Tibial nerve (tissue), 4 donors: Measurements from ENCODE around the gene NCOA3.

Experiments
- EP300 ChIP-seq, 2 donors: sonication (generic); formaldehyde crosslinking; IDR thresholded peaks; one replicate each; pipeline ENCODE4 v1.6.1; 2017; ENCODE audit warnings: antibody characterized with exemption in 2 of 2, mild to moderate bottlenecking in 1 of 2
- POLR2A ChIP-seq, 2 donors: fragments of 450-650 bp; IDR thresholded peaks; one replicate each; pipeline ENCODE4 v1.6.1; 2017; ENCODE audit warnings: antibody characterized with exemption in 2 of 2, mild to moderate bottlenecking in 2 of 2, moderate library complexity in 2 of 2
- TF ChIP-seq, protein P1 (sequence below), 5 experiments: fragments of 200-600 bp in 3 of 5; fragments of 450-650 bp in 2 of 5; sonication (generic) in 3 of 5; IDR thresholded peaks; one replicate each; pipeline ENCODE4 v1.5.1; 2016 to 2019; ENCODE audit warnings: antibody characterized with exemption in 5 of 5, mild to moderate bottlenecking in 3 of 5, moderate library complexity in 2 of 5

DNA sequence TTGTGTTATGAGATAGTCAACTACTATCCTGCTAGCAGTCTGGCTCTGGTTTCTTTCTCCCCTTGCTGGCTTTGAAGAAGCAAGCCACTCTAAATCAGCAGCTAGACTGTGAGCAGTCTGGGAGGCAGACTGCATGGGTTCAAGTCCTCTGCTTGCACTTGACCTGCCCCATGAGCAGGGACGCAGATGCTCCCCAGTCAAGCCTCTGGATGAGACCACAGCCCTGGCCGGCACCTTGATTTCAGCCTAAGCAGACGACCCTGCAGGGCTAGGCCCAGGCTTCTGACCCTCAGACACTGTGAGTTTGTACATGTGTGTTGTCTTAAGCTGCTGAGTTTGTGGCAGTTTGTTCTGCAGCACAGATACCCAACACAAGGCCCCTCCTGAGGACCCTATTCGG is 177.8 kb downstream of the NCOA3 start:
- no peak for TF ChIP-seq POLR2A (IDR thresholded peaks at IDR 0.05)
- TF ChIP-seq, protein P1, sequence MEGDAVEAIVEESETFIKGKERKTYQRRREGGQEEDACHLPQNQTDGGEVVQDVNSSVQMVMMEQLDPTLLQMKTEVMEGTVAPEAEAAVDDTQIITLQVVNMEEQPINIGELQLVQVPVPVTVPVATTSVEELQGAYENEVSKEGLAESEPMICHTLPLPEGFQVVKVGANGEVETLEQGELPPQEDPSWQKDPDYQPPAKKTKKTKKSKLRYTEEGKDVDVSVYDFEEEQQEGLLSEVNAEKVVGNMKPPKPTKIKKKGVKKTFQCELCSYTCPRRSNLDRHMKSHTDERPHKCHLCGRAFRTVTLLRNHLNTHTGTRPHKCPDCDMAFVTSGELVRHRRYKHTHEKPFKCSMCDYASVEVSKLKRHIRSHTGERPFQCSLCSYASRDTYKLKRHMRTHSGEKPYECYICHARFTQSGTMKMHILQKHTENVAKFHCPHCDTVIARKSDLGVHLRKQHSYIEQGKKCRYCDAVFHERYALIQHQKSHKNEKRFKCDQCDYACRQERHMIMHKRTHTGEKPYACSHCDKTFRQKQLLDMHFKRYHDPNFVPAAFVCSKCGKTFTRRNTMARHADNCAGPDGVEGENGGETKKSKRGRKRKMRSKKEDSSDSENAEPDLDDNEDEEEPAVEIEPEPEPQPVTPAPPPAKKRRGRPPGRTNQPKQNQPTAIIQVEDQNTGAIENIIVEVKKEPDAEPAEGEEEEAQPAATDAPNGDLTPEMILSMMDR (IDR thresholded peaks at IDR 0.05): no peak
- TF ChIP-seq EP300 (IDR thresholded peaks at IDR 0.05): no peak
